AG08395 (cell line): Measurements from ENCODE around the gene LHFPL3.

Experiments
- DNase-seq: peaks from one replicate; pipeline ENCODE4 v3.0.0; 2012; ENCODE audit warnings: mixed read lengths, low spot score

Gene LHFPL3

GRCh38 chr7:104801022-104801421 lies 472.6 kb downstream of the LHFPL3 start:
- no peak for DNase-seq

GRCh38 chr7:104803931-104804330 lies 475.5 kb downstream of the LHFPL3 start:
- DNase-seq: no peak

GRCh38 chr7:104804696-104805095 lies 476.3 kb downstream of the LHFPL3 start:
- DNase-seq: no peak

GRCh38 chr7:104805449-104806317 lies 477.3 kb downstream of the LHFPL3 start:
- DNase-seq: no peak

GRCh38 chr7:104807671-104808070 lies 479.3 kb downstream of the LHFPL3 start:
- no peak for DNase-seq

GRCh38 chr7:104809906-104810305 lies 481.5 kb downstream of the LHFPL3 start:
- DNase-seq: no peak

GRCh38 chr7:104814126-104814525 lies 485.7 kb downstream of the LHFPL3 start:
- no peak for DNase-seq

GRCh38 chr7:104814671-104815400 lies 486.4 kb downstream of the LHFPL3 start:
- DNase-seq: no peak

- DNase-seq: no peak
Observed at GRCh38 chr7:104816537-104816936, 488.1 kb downstream of the LHFPL3 start.

- DNase-seq: no peak
Observed at GRCh38 chr7:104818961-104819880, 490.8 kb downstream of the LHFPL3 start.

GRCh38 chr7:104820836-104821535 lies 492.6 kb downstream of the LHFPL3 start:
- DNase-seq: no peak

- no peak for DNase-seq
Observed at GRCh38 chr7:104823177-104823576, 494.8 kb downstream of the LHFPL3 start.

GRCh38 chr7:104825099-104825498 lies 496.7 kb downstream of the LHFPL3 start:
- no peak for DNase-seq

- DNase-seq: no peak
Observed at GRCh38 chr7:104826135-104826534, 497.7 kb downstream of the LHFPL3 start.

GRCh38 chr7:104836976-104837375 lies 508.6 kb downstream of the LHFPL3 start:
- no peak for DNase-seq

- no peak for DNase-seq
Observed at GRCh38 chr7:104838537-104839299, 510.3 kb downstream of the LHFPL3 start.

GRCh38 chr7:104839842-104840241 lies 511.4 kb downstream of the LHFPL3 start:
- DNase-seq: no peak

- no peak for DNase-seq
Observed at GRCh38 chr7:104841798-104842197, 513.4 kb downstream of the LHFPL3 start.

GRCh38 chr7:104843198-104843597 lies 514.8 kb downstream of the LHFPL3 start:
- DNase-seq: no peak

GRCh38 chr7:104845557-104845956 lies 517.2 kb downstream of the LHFPL3 start:
- DNase-seq: no peak

GRCh38 chr7:104846731-104847130 lies 518.3 kb downstream of the LHFPL3 start:
- no peak for DNase-seq
